Natural killer cell treated with Interleukin-12 subunit alpha and Interleukin-12 subunit beta and Interleukin-15 and Interleukin-18, amount 100 ng/mL, for 72 hours (primary cell): ENCODE data around the gene ARFRP1. TPM values are rescaled to one million over a fixed set of nuclear protein-coding genes. Genes with fewer than 3 reads are reported as not detected.

Experiments
- ATAC-seq, 2 donors: fragments of 150-1000 bp; cut with Tn5 transposase in 1 of 2; sonication (Bioruptor Pico), chemical (Tn5 transposase) in 1 of 2; 2 replicates each; pipeline ENCODE4 v1.10.0; 2021
- DNase-seq: peaks from one replicate; pipeline ENCODE4 v3.0.0; 2022; ENCODE audit warnings: low spot score
- H3K27ac Mint-ChIP-seq, 2 donors: 1 replicate in 1 of 2; 2 replicates in 1 of 2; pipeline ENCODE4 v1.8.0; 2022; ENCODE audit warnings: mixed read lengths in 2 of 2, mild to moderate bottlenecking in 1 of 2, moderate library complexity in 1 of 2
- H3K27me3 Mint-ChIP-seq, 2 donors: 1 replicate in 1 of 2; 2 replicates in 1 of 2; pipeline ENCODE4 v1.8.0; 2022; ENCODE audit warnings: mixed read lengths in 2 of 2
- H3K36me3 Mint-ChIP-seq: one replicate; pipeline ENCODE4 v1.8.0; 2022; ENCODE audit warnings: mixed read lengths
- H3K4me1 Mint-ChIP-seq, 2 donors: 1 replicate in 1 of 2; 2 replicates in 1 of 2; pipeline ENCODE4 v1.8.0; 2022; ENCODE audit warnings: low read depth in 2 of 2, mixed read lengths in 2 of 2, mild to moderate bottlenecking in 1 of 2
- H3K4me3 Mint-ChIP-seq: one replicate; pipeline ENCODE4 v1.8.0; 2022; ENCODE audit warnings: mixed read lengths
- H3K9me3 Mint-ChIP-seq: 2 replicates; pipeline ENCODE4 v1.8.0; 2022; ENCODE audit warnings: mixed read lengths
- total RNA-seq, 2 donors: library from RNA; stranded (reverse); gene quantifications; one replicate each; pipeline ENCODE4 v1.2.3, GENCODE V29; 2022

ARFRP1 gene
- total RNA-seq, 2 donors from 2014 or later: 52.4 to 87.0 TPM

DNA sequence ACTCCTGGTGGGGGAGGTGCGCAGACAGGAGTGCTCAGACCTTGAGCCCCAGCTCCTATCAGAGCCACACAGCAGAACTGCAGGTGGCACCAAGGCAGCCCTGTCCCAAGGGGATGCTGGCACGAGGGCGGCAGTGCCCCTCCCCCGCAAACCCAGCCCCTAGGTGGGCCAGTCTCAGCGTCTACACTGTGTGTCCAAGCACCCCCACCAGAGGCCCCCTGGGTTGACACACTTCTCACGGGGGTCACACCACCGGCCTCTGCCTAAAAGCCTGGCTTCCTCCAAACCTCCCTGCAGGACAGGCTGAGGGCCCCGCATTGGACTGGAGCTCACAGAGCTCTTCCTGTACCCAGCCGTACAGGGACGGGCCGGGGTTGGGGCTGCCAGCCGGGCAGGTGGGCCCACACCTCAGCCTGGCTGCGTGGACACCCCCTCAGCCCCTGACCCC, 39.9 kb upstream of the ARFRP1 start:
- Mint-ChIP-seq H3K36me3 (no peaks in the 10 kb centered on the region), H3K4me3 (no peak overlapping the region), H3K9me3 (no peaks in the 10 kb centered on the region), H3K27ac (no peak overlapping the region), H3K27me3 (no peaks in the 10 kb centered on the region), H3K4me1 (peaks cover 0 to 6% of the 10 kb centered on the region in 2 donors)
- peak; percentile 56 for DNase-seq
- ATAC-seq: no peak

DNA sequence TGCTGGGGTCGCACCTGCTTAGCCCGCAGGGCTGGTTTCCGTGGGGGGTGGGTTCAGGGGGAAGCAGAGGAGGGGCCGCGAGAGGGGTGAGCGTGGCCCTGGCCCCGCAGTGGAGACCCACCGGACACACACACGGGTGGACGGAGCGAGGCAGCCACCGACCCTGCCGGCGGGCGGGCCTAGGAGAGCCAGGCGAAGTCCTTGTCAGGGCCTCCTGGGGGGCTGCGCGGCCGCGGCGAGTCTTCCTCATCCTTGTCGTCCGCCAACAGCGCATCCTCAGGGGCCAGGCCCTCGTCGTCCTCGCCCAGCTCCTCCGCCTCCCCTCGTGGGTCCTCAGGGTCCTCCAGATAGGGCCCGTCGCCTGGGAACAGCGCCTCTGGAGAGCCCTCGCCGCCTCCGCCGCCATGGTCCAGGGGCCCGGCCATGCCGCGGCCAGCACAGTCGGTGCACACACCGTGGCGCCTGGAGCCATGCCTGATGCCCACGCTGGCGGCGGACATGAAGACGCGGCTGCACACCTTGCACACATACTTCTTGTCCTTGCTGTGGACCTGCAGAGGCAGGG, 39.1 kb upstream of the ARFRP1 start:
- Mint-ChIP-seq H3K4me1 (peaks cover 0 to 3% of the 10 kb centered on the region in 2 donors), H3K27ac (no peak overlapping the region), H3K36me3 (no peaks in the 10 kb centered on the region), H3K27me3 (no peaks in the 10 kb centered on the region), H3K4me3 (no peak overlapping the region), H3K9me3 (no peaks in the 10 kb centered on the region)
- DNase-seq: no peak
- no peak for ATAC-seq

DNA sequence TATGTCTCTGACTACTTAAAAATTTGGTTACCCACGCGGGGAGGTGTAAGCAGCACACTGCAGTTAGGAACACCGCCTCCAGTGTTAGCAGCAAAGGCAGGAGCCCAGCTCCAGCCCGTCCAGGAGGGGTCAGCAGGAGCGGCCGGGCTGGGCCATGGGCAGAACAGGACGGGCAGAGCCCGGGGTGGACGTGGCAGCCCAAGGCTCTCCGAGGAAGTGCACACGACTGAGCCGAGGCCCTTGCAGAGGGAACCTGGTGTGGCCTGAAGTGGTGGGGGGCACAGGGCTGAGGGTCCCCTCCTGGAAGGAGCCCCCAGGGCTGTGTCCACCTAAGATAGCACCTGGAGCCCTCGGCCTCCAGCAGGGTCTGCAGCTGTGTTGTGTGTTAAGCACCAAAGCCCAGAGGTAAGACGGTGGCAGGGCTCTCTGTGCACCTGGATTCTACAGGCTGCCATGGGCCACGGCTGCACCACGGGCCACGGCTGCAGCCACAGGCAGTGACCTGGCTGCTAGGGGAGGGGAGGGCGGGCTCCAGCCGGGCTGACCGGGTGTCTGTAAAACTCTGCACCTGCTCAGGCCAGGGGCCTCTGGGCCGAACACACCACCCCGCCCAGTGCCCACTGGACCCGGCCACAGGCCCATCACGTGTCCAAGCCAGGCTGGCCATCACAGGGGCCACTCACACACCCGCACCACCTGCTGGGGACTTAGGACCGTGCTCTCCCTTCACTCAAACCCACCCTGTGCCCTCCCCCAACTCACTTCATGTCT, 38.4 kb upstream of the ARFRP1 start:
- H3K27me3 Mint-ChIP-seq: no peaks in the 10 kb centered on the region
- no peaks in the 10 kb centered on the region for H3K9me3 Mint-ChIP-seq
- no peak for ATAC-seq
- no peak overlapping the region for H3K4me3 Mint-ChIP-seq
- no peaks in the 10 kb centered on the region for H3K36me3 Mint-ChIP-seq
- no peak overlapping the region for H3K27ac Mint-ChIP-seq
- peaks cover 0 to 3% of the 10 kb centered on the region in 2 donors for H3K4me1 Mint-ChIP-seq
- DNase-seq: no peak

DNA sequence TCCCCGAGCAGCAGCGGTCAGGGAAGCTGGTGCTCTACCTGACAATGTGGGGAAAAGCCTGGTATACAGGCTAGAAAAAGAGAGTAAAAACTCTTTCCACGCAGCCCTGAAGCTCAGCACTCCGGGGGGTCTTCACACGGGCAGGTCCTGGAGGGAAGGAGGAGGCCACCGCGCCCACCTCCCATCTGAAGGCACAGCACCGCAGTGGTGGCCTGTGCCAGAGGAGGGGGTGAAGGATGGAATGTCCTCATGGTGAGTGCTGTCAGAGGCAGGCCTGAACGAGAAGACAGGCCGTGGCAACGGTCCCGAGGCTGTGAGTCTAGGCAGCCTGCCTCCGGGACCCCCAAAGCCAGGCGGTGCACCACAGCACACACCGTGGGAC, 37.6 kb upstream of the ARFRP1 start:
- H3K4me3 Mint-ChIP-seq: no peak overlapping the region
- ATAC-seq: no peak
- no peaks in the 10 kb centered on the region for H3K9me3 Mint-ChIP-seq
- no peak for DNase-seq
- no peaks in the 10 kb centered on the region for H3K27me3 Mint-ChIP-seq
- no peaks in the 10 kb centered on the region for H3K36me3 Mint-ChIP-seq
- no peak overlapping the region for H3K27ac Mint-ChIP-seq
- H3K4me1 Mint-ChIP-seq: peaks cover 0 to 3% of the 10 kb centered on the region in 2 donors

DNA sequence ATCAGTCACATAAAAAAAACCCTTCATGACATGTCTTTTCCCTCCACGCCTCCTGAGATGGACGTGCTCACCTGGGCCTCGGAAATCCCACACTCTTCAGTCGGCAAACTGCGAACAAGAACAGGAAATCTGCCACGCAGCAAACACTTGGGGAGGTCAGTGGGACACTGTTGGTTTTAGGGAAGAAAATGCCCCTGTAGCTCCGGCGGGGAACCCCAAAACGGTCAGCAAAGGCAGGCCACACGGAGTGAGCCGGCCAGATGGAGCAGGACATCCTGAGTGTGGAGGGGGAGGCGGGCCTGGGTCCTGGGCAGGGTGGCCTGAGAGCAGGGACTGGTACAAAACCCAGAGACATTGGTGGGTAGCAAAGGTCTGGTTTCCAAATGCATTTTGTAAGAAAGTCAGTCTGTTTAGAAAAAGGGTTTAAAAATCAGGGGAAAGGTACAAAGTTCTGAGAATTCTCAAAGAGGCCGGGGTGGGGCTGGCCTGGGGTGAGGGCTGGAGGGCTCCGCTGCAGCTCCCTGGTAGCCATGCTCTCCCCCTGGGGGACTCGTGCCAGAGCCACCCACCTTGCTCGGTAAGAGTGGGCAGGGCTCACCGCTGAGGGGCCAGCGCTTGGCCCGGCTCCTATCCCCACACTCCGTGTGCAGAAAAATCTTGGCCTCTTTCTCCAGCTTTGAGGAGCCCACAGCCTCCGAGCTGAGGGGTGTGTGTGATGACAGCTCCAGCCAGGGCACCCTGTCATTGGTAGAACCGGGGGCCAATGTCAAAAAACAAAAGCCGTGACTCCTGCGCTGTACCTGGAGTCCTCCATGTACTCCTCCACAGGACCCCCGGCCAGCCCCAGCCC, 37.0 kb upstream of the ARFRP1 start:
- no peaks in the 10 kb centered on the region for H3K36me3 Mint-ChIP-seq
- H3K4me3 Mint-ChIP-seq: no peak overlapping the region
- H3K27me3 Mint-ChIP-seq: no peaks in the 10 kb centered on the region
- H3K4me1 Mint-ChIP-seq: peaks cover 0 to 3% of the 10 kb centered on the region in 2 donors
- DNase-seq: no peak
- no peak overlapping the region for H3K27ac Mint-ChIP-seq
- H3K9me3 Mint-ChIP-seq: no peaks in the 10 kb centered on the region
- no peak for ATAC-seq

DNA sequence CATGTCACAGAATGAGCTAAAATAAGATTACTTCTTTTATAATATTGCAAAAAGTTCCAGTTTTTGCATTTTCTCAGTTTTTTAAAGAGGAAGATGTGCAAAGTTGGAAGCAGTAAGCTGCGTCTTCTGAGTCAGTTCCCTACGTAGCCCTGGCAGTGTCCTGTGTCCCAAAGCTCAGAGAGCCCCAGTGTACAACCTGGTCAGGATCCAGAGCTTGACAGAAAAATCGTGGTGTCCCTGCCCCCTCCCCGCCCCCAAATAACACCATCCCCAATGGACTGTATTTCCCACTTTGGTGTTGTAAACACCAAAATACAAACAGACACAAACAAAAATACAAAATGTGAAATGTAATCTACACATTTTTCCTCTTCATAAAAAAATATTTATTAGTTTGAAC, 36.4 kb upstream of the ARFRP1 start:
- Mint-ChIP-seq H3K4me3 (no peak overlapping the region), H3K36me3 (no peaks in the 10 kb centered on the region), H3K27ac (no peak overlapping the region), H3K27me3 (no peaks in the 10 kb centered on the region), H3K9me3 (no peaks in the 10 kb centered on the region), H3K4me1 (no peaks in the 10 kb centered on the region)
- ATAC-seq (no peak), DNase-seq (no peak)

DNA sequence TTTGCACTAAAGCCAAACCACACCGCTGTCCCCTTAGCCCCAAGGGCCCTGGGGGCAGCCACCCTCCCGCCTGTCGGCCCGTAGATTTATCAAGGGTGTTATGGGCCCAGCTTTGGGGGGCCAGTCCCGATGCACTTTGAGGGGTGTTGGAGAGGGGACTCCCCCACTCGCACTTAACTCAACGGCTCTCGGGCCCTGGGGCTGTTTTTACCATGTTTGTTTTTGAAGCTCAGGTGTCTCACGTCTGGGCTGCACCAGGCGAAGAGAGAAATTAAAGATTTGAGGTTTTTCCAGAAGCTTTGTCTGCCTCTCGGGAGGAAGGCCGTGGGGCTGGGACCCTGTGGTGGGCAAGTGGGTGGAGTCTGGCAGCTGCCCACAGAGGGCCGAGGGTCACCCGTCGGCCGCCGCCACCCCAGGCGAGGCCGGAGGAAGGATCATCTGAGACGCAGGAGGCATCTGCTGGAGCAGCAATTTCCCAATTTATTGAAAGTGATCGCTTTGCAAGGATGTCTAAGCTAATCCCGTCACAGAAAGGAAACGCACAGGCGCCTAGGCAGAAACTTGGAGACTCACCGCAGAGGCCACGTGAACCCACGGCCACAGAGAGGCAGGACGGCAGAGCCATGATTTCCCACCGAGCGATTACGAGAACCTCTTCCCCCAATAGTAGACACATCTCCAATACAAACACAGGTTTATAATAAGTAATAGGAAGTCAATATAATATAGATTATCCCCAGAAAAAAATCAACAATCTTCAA, 35.6 kb upstream of the ARFRP1 start:
- Mint-ChIP-seq H3K4me3 (no peak overlapping the region), H3K36me3 (no peaks in the 10 kb centered on the region), H3K9me3 (no peaks in the 10 kb centered on the region), H3K27ac (no peak overlapping the region), H3K27me3 (no peaks in the 10 kb centered on the region), H3K4me1 (no peaks in the 10 kb centered on the region)
- DNase-seq (no peak), ATAC-seq (no peak)

DNA sequence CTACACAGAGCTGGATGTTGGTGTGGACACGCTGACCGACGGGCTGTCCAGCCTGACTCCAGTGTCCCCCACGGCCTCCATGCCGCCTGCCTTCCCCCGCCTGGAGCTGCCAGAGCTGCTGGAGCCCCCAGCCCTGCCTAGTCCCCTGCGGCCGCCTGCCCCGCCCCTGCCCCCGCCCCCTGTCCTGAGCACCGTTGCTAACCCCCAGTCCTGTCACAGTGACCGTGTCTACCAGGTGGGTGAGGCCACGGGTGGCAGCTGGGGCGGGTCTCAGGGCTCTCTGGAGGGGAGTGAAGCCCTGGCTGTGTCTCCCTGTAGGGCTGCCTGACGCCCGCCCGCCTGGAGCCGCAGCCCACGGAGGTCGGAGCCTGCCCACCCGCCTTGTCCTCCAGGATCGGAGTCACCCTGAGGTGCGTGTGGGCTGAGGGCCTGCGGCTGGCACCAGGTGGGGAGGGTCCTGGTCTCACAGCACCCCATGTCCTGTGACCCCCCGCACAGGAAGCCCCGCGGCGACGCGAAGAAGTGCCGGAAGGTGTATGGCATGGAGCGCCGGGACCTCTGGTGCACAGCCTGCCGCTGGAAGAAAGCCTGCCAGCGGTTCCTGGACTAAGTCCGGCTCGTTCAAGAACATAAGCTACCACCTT, 34.7 kb upstream of the ARFRP1 start:
- H3K27ac Mint-ChIP-seq: no peak overlapping the region

DNA sequence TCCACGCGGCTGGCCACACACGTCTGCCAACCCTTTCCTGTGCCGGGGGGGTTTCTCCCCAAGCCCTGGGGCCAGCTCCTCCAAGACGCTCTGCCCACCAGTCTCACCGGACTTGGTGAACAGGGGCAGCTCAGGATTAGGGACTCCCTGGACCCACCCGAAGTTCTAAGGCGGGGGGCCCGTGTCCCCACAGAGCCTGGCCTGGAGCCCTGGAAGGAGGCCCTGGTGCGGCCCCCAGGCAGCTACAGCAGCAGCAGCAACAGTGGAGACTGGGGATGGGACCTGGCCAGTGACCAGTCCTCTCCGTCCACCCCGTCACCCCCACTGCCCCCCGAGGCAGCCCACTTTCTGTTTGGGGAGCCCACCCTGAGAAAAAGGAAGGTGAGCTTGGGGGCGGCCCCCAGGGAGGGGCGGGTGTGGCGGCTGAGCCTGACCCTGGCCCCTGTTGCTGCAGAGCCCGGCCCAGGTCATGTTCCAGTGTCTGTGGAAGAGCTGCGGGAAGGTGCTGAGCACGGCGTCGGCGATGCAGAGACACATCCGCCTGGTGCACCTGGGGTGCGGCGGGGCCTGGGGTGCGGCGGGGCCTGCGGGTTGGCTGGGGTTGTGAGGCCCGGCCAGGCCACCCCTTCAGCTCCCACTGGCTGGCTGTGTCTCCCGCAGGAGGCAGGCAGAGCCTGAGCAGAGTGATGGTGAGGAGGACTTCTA, 34.1 kb upstream of the ARFRP1 start:
- H3K4me1 Mint-ChIP-seq: peaks cover 0 to 4% of the 10 kb centered on the region in 2 donors
- H3K9me3 Mint-ChIP-seq: no peaks in the 10 kb centered on the region
- no peak overlapping the region for H3K27ac Mint-ChIP-seq
- H3K27me3 Mint-ChIP-seq: no peaks in the 10 kb centered on the region
- ATAC-seq (no peak), DNase-seq (no peak)
- H3K36me3 Mint-ChIP-seq: no peaks in the 10 kb centered on the region
- peak overlapping the region; percentile 20 for H3K4me3 Mint-ChIP-seq

More for the DNA sequence above, 34.7 kb upstream of the ARFRP1 start:
- Mint-ChIP-seq H3K4me1 (no peaks in the 10 kb centered on the region), H3K9me3 (no peaks in the 10 kb centered on the region), H3K4me3 (no peak overlapping the region), H3K27me3 (no peaks in the 10 kb centered on the region), H3K36me3 (no peaks in the 10 kb centered on the region)
- no peak for ATAC-seq
- DNase-seq: no peak

DNA sequence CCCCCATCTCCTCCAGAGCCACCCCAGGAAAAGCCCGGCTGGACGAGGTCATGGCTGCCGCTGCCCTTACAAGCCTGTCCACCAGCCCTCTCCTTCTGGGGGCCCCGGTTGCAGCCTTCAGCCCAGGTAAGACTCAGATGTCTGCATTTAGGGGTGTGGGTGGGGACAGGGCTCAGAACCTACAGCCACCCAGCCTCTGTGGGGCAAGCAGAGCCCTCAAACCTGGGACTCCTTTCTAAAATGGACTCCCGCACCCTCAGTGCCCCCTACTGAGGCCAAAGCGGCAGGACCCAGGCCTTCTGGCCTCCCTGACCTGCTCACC, 33.5 kb upstream of the ARFRP1 start:
- Mint-ChIP-seq H3K4me1 (peaks cover 1 to 7% of the 10 kb centered on the region in 2 donors), H3K4me3 (peak overlapping the region; percentile 20)

DNA sequence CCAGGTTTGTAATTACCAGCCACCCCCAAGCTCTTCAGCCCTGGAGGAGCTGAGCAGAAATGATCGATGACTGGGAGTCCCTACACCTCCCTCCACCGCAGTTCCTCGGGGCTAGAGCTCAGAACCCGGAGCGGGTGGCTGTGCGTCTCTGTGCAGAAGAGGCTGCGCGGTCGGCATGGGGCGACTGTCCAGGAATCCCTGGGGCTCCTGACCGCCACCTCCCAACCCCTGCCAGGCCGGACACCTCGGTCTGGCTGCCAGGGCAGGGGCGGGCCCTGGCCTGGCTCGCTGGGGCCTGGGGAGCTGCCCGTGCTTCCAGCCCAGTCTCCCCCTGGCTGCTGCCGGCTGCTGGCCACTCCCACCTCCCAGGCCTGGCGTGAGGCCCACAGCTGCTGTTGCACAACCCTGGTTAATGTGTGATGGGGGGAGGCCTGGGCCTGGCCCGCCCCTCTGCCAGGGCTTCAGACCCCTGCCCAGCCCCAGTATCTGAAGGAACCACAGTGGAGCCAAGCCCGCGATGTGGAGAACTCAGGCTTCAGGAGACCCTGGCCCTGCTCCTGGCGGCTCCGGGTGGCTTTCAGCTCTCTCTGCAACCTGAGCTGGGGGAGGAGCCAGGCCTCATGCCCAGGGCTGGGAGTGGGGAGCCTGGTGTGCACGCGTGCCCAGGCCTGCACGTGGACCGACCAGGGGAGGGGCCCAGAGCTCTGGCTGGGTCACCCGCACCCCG, 33.0 kb upstream of the ARFRP1 start:
- Mint-ChIP-seq H3K9me3 (no peaks in the 10 kb centered on the region), H3K4me1 (peaks cover 7 to 12% of the 10 kb centered on the region in 2 donors), H3K36me3 (no peaks in the 10 kb centered on the region), H3K27ac (no peak overlapping the region), H3K27me3 (no peaks in the 10 kb centered on the region), H3K4me3 (peak overlapping the region; percentile 25)
- no peak for DNase-seq
- peak; percentile 10 to 54 for ATAC-seq

More for the DNA sequence above, 33.5 kb upstream of the ARFRP1 start:
- H3K9me3 Mint-ChIP-seq: no peaks in the 10 kb centered on the region
- no peaks in the 10 kb centered on the region for H3K27me3 Mint-ChIP-seq
- DNase-seq (no peak), ATAC-seq (no peak)
- H3K27ac Mint-ChIP-seq: no peak overlapping the region
- H3K36me3 Mint-ChIP-seq: no peaks in the 10 kb centered on the region

DNA sequence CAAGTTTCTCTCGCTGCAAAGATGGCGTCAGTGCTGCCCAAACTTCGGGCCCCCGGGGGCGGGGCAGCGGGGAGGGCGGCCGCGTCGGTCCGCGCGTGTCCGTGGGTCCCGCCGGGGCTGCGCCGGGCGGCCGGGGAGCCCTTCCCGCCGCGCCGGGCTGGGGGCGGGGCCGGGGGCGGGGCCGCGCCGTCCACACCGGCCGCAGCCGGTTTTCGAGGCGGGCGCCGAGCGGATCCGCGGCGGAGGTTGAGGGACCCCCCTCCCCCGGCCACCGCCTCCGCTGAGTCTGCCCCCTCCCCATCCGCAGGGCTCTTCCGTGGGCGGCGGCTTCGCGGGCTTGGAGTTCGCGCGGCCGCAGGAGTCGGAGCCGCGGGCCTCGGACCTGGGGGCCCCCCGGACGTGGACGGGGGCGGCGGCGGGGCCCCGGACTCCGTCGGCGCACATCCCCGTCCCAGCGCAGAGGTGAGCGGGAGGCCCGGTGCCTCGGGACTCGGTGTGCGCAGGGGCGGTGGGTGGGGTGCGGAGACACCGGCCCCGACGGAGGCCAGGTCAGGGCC, 32.4 kb upstream of the ARFRP1 start:
- no peak overlapping the region for H3K4me3 Mint-ChIP-seq
- H3K4me1 Mint-ChIP-seq: peaks cover 12 to 15% of the 10 kb centered on the region in 2 donors
- H3K27ac Mint-ChIP-seq: no peak overlapping the region
- DNase-seq: no peak
- H3K9me3 Mint-ChIP-seq: no peaks in the 10 kb centered on the region
- H3K36me3 Mint-ChIP-seq: no peaks in the 10 kb centered on the region
- ATAC-seq: peak; percentile 41 to 62
- H3K27me3 Mint-ChIP-seq: no peaks in the 10 kb centered on the region
